ENCODE measurements around the gene ANO10. TPM values are rescaled to one million over a fixed set of nuclear protein-coding genes. Genes with fewer than 3 reads are reported as not detected.
"Not testable (repeated sequence)": the region's sequence is repeated elsewhere in the genome, so short reads cannot be mapped to it uniquely, and the experiment has no call there.

The ANO10 gene
- total RNA-seq, 1 donor from 2014 or later, result 24.9 TPM

- peaks cover 0 to under 1% of the 10 kb centered on the region in 2 donors for H3K9me3 ChIP-seq
- no peak for DNase-seq (ENCODE audit: low spot score in 2 of 2)
- no peak overlapping the region for H3K27ac ChIP-seq
- TF ChIP-seq CTCF (IDR thresholded peaks at IDR 0.05), result no peak
- H3K4me3 ChIP-seq, result no peak overlapping the region
- intact Hi-C loops (cut with DNase I), result no loop called here
- no peaks in the 10 kb centered on the region for H3K4me1 ChIP-seq
- H3K27me3 ChIP-seq, result no peaks in the 10 kb centered on the region
- H3K36me3 ChIP-seq, result peaks cover 0 to 12% of the 10 kb centered on the region in 2 donors
Observed at GRCh38 chr3:43597961-43598360, 23.9 kb downstream of the ANO10 start.

GRCh38 chr3:43596178-43596577, 25.6 kb downstream of the ANO10 start:
- H3K27me3 ChIP-seq; H3K4me3 ChIP-seq; H3K4me1 ChIP-seq; DNase-seq (ENCODE audit: low spot score in 2 of 2); intact Hi-C loops (cut with DNase I); H3K27ac ChIP-seq: not testable (repeated sequence)
- peaks cover 2 to 25% of the 10 kb centered on the region in 2 donors for H3K36me3 ChIP-seq
- H3K9me3 ChIP-seq, result peaks cover 0 to 11% of the 10 kb centered on the region in 2 donors

GRCh38 chr3:43595280-43595679, 26.5 kb downstream of the ANO10 start:
- H3K27ac ChIP-seq; DNase-seq (ENCODE audit: low spot score in 2 of 2); intact Hi-C loops (cut with DNase I); H3K27me3 ChIP-seq; H3K4me1 ChIP-seq; H3K4me3 ChIP-seq: not testable (repeated sequence)
- Histone ChIP-seq H3K36me3 (peaks cover 4 to 32% of the 10 kb centered on the region in 2 donors), H3K9me3 (peaks cover 0 to 11% of the 10 kb centered on the region in 2 donors)

GRCh38 chr3:43593588-43593987, 28.2 kb downstream of the ANO10 start:
- H3K27me3 ChIP-seq; intact Hi-C loops (cut with DNase I); H3K4me1 ChIP-seq; DNase-seq (ENCODE audit: low spot score in 2 of 2); H3K4me3 ChIP-seq; H3K27ac ChIP-seq: not testable (repeated sequence)
- Histone ChIP-seq H3K9me3 (peaks cover 0 to 11% of the 10 kb centered on the region in 2 donors), H3K36me3 (peaks cover 4 to 32% of the 10 kb centered on the region in 2 donors)

- peaks cover 4 to 20% of the 10 kb centered on the region in 2 donors for H3K36me3 ChIP-seq
- H3K27me3 ChIP-seq; intact Hi-C loops (cut with DNase I); H3K4me3 ChIP-seq; H3K27ac ChIP-seq; H3K4me1 ChIP-seq; DNase-seq (ENCODE audit: low spot score in 2 of 2): not testable (repeated sequence)
- peaks cover 0 to 11% of the 10 kb centered on the region in 2 donors for H3K9me3 ChIP-seq
Observed at GRCh38 chr3:43591866-43592265, 29.9 kb downstream of the ANO10 start.

- H3K9me3 ChIP-seq, result peaks cover 0 to 6% of the 10 kb centered on the region in 2 donors
- no peak for DNase-seq (ENCODE audit: low spot score in 2 of 2)
- TF ChIP-seq CTCF (IDR thresholded peaks at IDR 0.05), result no peak
- no peaks in the 10 kb centered on the region for H3K27me3 ChIP-seq
- H3K4me1 ChIP-seq, result peaks cover 3 to 4% of the 10 kb centered on the region in 2 donors
- intact Hi-C loops (cut with DNase I), result no loop called here
- no peak overlapping the region for H3K27ac ChIP-seq
- no peak overlapping the region for H3K4me3 ChIP-seq
- H3K36me3 ChIP-seq, result peaks cover 4 to 17% of the 10 kb centered on the region in 2 donors
Observed at GRCh38 chr3:43587303-43587702, 34.5 kb downstream of the ANO10 start.

GRCh38 chr3:43584043-43584826, 37.6 kb downstream of the ANO10 start:
- H3K4me1 ChIP-seq, result peaks cover 3 to 4% of the 10 kb centered on the region in 2 donors
- H3K27me3 ChIP-seq, result no peaks in the 10 kb centered on the region
- H3K9me3 ChIP-seq, result no peaks in the 10 kb centered on the region
- intact Hi-C loops (cut with DNase I), result no loop called here
- no peak overlapping the region for H3K4me3 ChIP-seq
- no peak for DNase-seq (ENCODE audit: low spot score in 2 of 2)
- no peaks in the 10 kb centered on the region for H3K36me3 ChIP-seq
- no peak for TF ChIP-seq CTCF (IDR thresholded peaks at IDR 0.05)
- H3K27ac ChIP-seq, result no peak overlapping the region
